Panc1 (cell line): ENCODE results near the gene RPP25. TPM values are rescaled to one million over a fixed set of nuclear protein-coding genes. Genes with fewer than 3 reads are reported as not detected.
A peak's percentile ranks its signal among the peaks of the same experiment; 100 is the strongest.

Experiments
- ATAC-seq: fragments of 200-7000 bp; cut with Tn5 transposase; 2 replicates; pipeline ENCODE4 v1.9.1; 2020; ENCODE audit warnings: mild to moderate bottlenecking, moderate library complexity
- BruUV-seq: library from RNA; stranded (reverse); fragments of 400-500 nt; replicated peaks from 2 replicates; lab custom pipeline; 2021; lab: Mats Ljungman, UMichigan
- CTCF ChIA-PET: fragments of 300-600 bp; sonication (Branson Sonifier 250); formaldehyde crosslinking; loops from one replicate; lab custom pipeline; 2022; ENCODE audit warnings: antibody characterized with exemption; lab: Charles Lee
- POLR2A ChIA-PET: fragments of 300-600 bp; sonication (Branson Sonifier 250); formaldehyde crosslinking; loops from one replicate; lab custom pipeline; 2022; ENCODE audit warnings: antibody characterized with exemption; lab: Charles Lee
- DNase-seq: peaks from one replicate; pipeline ENCODE4 v3.0.0-alpha.2; 2010; ENCODE audit warnings: low read depth, low spot score
- H3K27ac ChIP-seq: 2 replicates; pipeline ENCODE4 v1.5.1; 2011; ENCODE audit warnings: mild to moderate bottlenecking, low read length, inconsistent platforms
- H3K27me3 ChIP-seq: fragments of 200-500 bp; sonication (Bioruptor generic); 2 replicates; pipeline ENCODE4 v1.6.0; 2014; ENCODE audit warnings: low read length, inconsistent platforms; ENCODE audit not compliant: control insufficient read depth, insufficient read depth
- H3K36me3 ChIP-seq: fragments of 200-500 bp; sonication (Bioruptor generic); 2 replicates; pipeline ENCODE4 v1.5.1; 2014; ENCODE audit warnings: inconsistent platforms, mild to moderate bottlenecking, low read length, moderate library complexity; ENCODE audit not compliant: control insufficient read depth, insufficient read depth
- H3K4me1 ChIP-seq: 2 replicates; pipeline ENCODE4 v1.5.1; 2011; ENCODE audit warnings: inconsistent platforms, mild to moderate bottlenecking, low read length, moderate library complexity; ENCODE audit not compliant: control insufficient read depth, insufficient read depth
- H3K4me3 ChIP-seq, 2 experiments: 2 replicates each; pipeline ENCODE4 v1.5.1; 2011 to 2012; ENCODE audit warnings: low read depth in 2 of 2, low read length in 2 of 2, mild to moderate bottlenecking in 2 of 2, inconsistent platforms in 1 of 2, moderate library complexity in 1 of 2
- H3K9me3 ChIP-seq: fragments of 200-500 bp; sonication (Bioruptor generic); 2 replicates; pipeline ENCODE4 v1.5.1; 2014; ENCODE audit warnings: low read depth, mild to moderate bottlenecking, inconsistent platforms, low read length, moderate library complexity; ENCODE audit not compliant: control insufficient read depth, insufficient read depth
- POLR2AphosphoS5 ChIP-seq: IDR thresholded peaks from 2 replicates; pipeline ENCODE4 v1.6.1; 2012; ENCODE audit warnings: mild to moderate bottlenecking, low read depth, low read length, moderate library complexity
- SIN3A ChIP-seq: IDR thresholded peaks from 2 replicates; pipeline ENCODE4 v1.6.1; 2012; ENCODE audit warnings: low read depth, mild to moderate bottlenecking, low read length, moderate library complexity, borderline replicate concordance; ENCODE audit not compliant: insufficient read depth
- TCF7L2 ChIP-seq: IDR thresholded peaks from 2 replicates; pipeline ENCODE4 v1.6.1; 2011; ENCODE audit warnings: mild to moderate bottlenecking, low read depth, low read length, inconsistent platforms
- in situ Hi-C: cut with HindIII; loops from 2 replicates; pipeline ENCODE4 v1.10.0; 2016; ENCODE audit warnings: low sequenced_read_pairs, low pct_unique_long_range_greater_than_20kb
- intact Hi-C: fragments of 100-400 bp; cut with micrococcal nuclease; formaldehyde crosslinking; loops from one replicate; pipeline ENCODE4 v1.10.0; 2022; ENCODE audit not compliant: unreplicated experiment
- total RNA-seq: library from RNA; stranded (reverse); gene quantifications from one replicate; pipeline ENCODE4 v1.2.1, GENCODE V29; 2021; ENCODE audit not compliant: unreplicated experiment
- TF ChIP-seq, protein P1 (sequence below): fragments of 450-650 bp; IDR thresholded peaks from 2 replicates; pipeline ENCODE4 v1.5.1; 2017; ENCODE audit warnings: mild to moderate bottlenecking
- TF ChIP-seq, protein P2 (sequence below), 2 experiments: IDR thresholded peaks; 2 replicates each; pipeline ENCODE4 v1.6.1; 2011 to 2012; ENCODE audit warnings: low read depth in 2 of 2, control low read depth in 1 of 2, low read length in 1 of 2, mild to moderate bottlenecking in 1 of 2, moderate library complexity in 1 of 2; ENCODE audit not compliant: insufficient read depth in 1 of 2

RPP25 gene
- total RNA-seq, 1 experiment from 2014 or later: 40.1 TPM

DNA sequence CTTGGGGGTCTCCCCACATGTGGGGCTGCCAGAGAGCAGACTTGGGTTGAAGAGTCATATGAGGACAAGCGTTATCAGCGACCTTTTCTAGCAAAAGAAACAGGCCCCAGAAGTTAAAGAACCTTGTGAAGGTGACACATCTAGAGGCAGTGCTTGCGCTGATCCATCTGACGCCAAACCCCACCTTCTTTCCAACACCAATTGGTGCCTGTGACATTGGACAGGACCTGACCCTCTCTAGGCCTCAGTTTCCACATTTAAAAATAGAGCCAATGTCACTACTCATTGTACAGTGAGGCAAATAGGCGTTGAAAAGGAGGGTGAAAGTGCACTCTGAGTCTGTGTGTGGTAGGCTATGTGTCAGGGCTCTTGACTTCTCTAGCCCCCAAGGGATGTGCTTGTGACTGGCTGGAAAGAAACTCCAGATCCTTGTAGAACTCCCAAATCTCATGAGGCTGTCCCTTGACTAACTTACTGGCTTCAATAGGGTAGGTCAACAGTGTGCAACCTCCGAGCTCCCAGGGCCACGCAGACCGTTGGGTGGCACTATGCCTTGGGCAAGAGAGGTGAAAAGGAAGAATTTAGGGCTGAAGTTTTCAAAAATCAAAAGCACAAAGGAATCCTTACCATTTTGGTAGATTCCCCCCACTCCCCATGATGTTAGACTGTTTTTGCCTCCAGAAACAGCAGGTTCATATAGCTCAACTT lies 49.3 kb downstream of the RPP25 start:
- ChIA-PET CTCF (no interaction called here), POLR2A (interaction anchor here (0.7 kb wide), 1 partner anchor 24 kb away, joined by 10 read pairs; no protein-coding TSS in a partner anchor)
- TSS peak; percentile 93 for BruUV-seq
- ATAC-seq (peak; percentile 58), DNase-seq (no peak)
- Histone ChIP-seq H3K4me1 (peaks cover 13% of the 10 kb centered on the region), H3K36me3 (peaks cover 14% of the 10 kb centered on the region; the same call in 1 of the 2 replicates), H3K4me3 (peak overlapping the region; percentile 89 to 94), H3K27me3 (no peaks in the 10 kb centered on the region), H3K9me3 (no peaks in the 10 kb centered on the region), H3K27ac (peak overlapping the region; percentile 95)
- TF ChIP-seq SIN3A (no peak), POLR2AphosphoS5 (no peak), TCF7L2 (no peak)
- TF ChIP-seq, protein P1, sequence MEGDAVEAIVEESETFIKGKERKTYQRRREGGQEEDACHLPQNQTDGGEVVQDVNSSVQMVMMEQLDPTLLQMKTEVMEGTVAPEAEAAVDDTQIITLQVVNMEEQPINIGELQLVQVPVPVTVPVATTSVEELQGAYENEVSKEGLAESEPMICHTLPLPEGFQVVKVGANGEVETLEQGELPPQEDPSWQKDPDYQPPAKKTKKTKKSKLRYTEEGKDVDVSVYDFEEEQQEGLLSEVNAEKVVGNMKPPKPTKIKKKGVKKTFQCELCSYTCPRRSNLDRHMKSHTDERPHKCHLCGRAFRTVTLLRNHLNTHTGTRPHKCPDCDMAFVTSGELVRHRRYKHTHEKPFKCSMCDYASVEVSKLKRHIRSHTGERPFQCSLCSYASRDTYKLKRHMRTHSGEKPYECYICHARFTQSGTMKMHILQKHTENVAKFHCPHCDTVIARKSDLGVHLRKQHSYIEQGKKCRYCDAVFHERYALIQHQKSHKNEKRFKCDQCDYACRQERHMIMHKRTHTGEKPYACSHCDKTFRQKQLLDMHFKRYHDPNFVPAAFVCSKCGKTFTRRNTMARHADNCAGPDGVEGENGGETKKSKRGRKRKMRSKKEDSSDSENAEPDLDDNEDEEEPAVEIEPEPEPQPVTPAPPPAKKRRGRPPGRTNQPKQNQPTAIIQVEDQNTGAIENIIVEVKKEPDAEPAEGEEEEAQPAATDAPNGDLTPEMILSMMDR: no peak
- TF ChIP-seq, protein P2, sequence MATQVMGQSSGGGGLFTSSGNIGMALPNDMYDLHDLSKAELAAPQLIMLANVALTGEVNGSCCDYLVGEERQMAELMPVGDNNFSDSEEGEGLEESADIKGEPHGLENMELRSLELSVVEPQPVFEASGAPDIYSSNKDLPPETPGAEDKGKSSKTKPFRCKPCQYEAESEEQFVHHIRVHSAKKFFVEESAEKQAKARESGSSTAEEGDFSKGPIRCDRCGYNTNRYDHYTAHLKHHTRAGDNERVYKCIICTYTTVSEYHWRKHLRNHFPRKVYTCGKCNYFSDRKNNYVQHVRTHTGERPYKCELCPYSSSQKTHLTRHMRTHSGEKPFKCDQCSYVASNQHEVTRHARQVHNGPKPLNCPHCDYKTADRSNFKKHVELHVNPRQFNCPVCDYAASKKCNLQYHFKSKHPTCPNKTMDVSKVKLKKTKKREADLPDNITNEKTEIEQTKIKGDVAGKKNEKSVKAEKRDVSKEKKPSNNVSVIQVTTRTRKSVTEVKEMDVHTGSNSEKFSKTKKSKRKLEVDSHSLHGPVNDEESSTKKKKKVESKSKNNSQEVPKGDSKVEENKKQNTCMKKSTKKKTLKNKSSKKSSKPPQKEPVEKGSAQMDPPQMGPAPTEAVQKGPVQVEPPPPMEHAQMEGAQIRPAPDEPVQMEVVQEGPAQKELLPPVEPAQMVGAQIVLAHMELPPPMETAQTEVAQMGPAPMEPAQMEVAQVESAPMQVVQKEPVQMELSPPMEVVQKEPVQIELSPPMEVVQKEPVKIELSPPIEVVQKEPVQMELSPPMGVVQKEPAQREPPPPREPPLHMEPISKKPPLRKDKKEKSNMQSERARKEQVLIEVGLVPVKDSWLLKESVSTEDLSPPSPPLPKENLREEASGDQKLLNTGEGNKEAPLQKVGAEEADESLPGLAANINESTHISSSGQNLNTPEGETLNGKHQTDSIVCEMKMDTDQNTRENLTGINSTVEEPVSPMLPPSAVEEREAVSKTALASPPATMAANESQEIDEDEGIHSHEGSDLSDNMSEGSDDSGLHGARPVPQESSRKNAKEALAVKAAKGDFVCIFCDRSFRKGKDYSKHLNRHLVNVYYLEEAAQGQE (IDR thresholded peaks at IDR 0.05; ENCODE audit: insufficient read depth in 1 of 2, low read depth in 2 of 2, low read length in 1 of 2): no peak
- in situ Hi-C loops (no loop called here), intact Hi-C loops (no loop called here)

DNA sequence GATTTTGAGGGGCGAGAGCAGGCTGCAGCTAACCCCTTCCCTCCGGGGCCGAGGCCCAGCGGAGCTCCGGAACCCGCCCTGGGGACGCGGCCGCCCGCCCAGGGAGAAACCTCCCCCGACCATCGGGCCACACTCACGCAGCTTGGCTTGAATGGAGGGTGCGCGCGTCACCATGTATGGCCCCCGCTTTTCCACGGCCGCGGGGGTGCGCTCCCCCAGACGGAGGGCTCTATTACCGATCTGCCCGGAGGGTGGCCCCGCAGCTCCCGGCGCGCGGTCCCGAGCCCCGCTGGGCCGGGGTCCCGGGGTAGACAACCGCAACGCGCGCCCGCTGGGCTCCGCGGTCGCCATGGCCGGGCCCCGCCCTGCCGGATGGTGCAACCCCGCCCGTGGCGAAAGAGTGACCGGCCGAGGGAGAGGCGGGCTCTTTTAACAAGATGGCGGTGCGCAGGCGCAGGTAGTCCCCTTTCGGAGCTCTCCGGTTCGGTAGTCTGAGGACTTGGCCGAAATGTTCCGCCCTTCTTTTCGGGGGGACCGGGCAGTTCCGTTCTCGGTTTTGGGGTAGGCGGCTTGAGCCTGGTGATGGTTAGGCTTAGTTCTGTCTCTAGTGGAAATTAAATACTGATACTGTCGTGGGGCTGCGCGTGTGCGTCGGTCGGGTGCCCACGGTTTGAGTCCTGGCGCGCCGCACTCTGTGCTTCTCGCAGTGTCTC lies 50.0 kb downstream of the RPP25 start, which contains the start of gene FAM219B:
Gene FAM219B (minus strand): TSS at position 402 of the 713 bp plus-strand sequence. CDS start 51 bp downstream, at position 351.
- Histone ChIP-seq H3K27ac (peak within 1 kb of the TSS; percentile 95), H3K36me3 (peaks cover 14% of the 10 kb centered on the region; the same call in 1 of the 2 replicates), H3K27me3 (no peaks in the 10 kb centered on the region), H3K9me3 (no peaks in the 10 kb centered on the region), H3K4me3 (peak within 1 kb of the TSS; percentile 89 to 94), H3K4me1 (peaks cover 13% of the 10 kb centered on the region)
- in situ Hi-C loops (no loop called here), intact Hi-C loops (no loop called here)
- no TSS peak for BruUV-seq
- CTCF ChIA-PET: interaction anchor here (0.6 to 0.7 kb wide), 2 partner anchors 136 to 195 kb away, joined by 3 read pairs; no protein-coding TSS in a partner anchor
- DNase-seq (no peak), ATAC-seq (peak; percentile 96)
- POLR2A ChIA-PET: interaction anchor here (0.6 kb wide), 1 partner anchor 32 kb away, joined by 9 read pairs; no protein-coding TSS in a partner anchor
- TF ChIP-seq, protein P1: no peak
- TF ChIP-seq SIN3A (peak; percentile 54; the same call in 1 of the 2 replicates), POLR2AphosphoS5 (peak; percentile 85), TCF7L2 (no peak)
- TF ChIP-seq, protein P2 (IDR thresholded peaks at IDR 0.05; ENCODE audit: insufficient read depth in 1 of 2, low read depth in 2 of 2, low read length in 1 of 2): no peak
